IMR-90 (cell line): Measurements from ENCODE around the gene CTIF. TPM values are rescaled to one million over a fixed set of nuclear protein-coding genes. Genes with fewer than 3 reads are reported as not detected.

Experiments
- ATAC-seq: fragments of 200-7000 bp; cut with Tn5 transposase; 2 replicates; pipeline ENCODE4 v1.9.1; 2020; ENCODE audit warnings: low read depth, mild to moderate bottlenecking, moderate library complexity
- BruUV-seq: library from RNA; stranded (reverse); fragments of 400-500 nt; replicated peaks from 2 replicates; lab custom pipeline; 2021; lab: Mats Ljungman, UMichigan
- CTCF ChIA-PET: fragments of 300-600 bp; formaldehyde crosslinking; extraction: SDS; loops from one replicate; lab custom pipeline; 2021; ENCODE audit warnings: antibody characterized with exemption; lab: Yijun Ruan, JAX
- POLR2A ChIA-PET: fragments of 300-600 bp; sonication (Branson Sonifier 250); formaldehyde crosslinking; loops from one replicate; lab custom pipeline; 2022; ENCODE audit warnings: antibody characterized with exemption; ENCODE audit not compliant: unreplicated experiment; lab: Charles Lee
- DNase-seq: peaks from one replicate; pipeline ENCODE4 v3.0.0; 2013
- H2AFZ ChIP-seq: replicated peaks from 2 replicates; pipeline ENCODE3; 2013; ENCODE audit warnings: low read length, mild to moderate bottlenecking; ENCODE audit not compliant: poor library complexity
- H2AK5ac ChIP-seq: 2 replicates; pipeline ENCODE4 v1.6.1; 2013; ENCODE audit warnings: low read depth, low read length, inconsistent platforms
- H2AK9ac ChIP-seq: replicated peaks from 2 replicates; pipeline ENCODE3; 2013; ENCODE audit warnings: mild to moderate bottlenecking, low read depth, low read length, moderate library complexity; ENCODE audit not compliant: poor library complexity
- H2BK120ac ChIP-seq: 2 replicates; pipeline ENCODE4 v1.6.1; 2013; ENCODE audit warnings: low read depth, low read length, inconsistent platforms
- H2BK15ac ChIP-seq: 3 replicates; pipeline ENCODE4 v1.6.1; 2013; ENCODE audit warnings: low read depth, low read length, inconsistent platforms
- H2BK20ac ChIP-seq: 2 replicates; pipeline ENCODE4 v1.6.1; 2013; ENCODE audit warnings: low read depth, mild to moderate bottlenecking, inconsistent platforms, low read length, moderate library complexity
- H2BK5ac ChIP-seq: 2 replicates; pipeline ENCODE4 v1.6.1; 2013; ENCODE audit warnings: mild to moderate bottlenecking, low read depth, low read length, inconsistent platforms; ENCODE audit not compliant: poor library complexity, severe bottlenecking
- H3K14ac ChIP-seq: replicated peaks from 2 replicates; pipeline ENCODE4 v1.6.1; 2013; ENCODE audit warnings: low read depth, low read length, inconsistent platforms
- H3K18ac ChIP-seq: 2 replicates; pipeline ENCODE4 v1.6.1; 2013; ENCODE audit warnings: low read depth, low read length, control low read depth
- H3K23ac ChIP-seq: 2 replicates; pipeline ENCODE4 v1.6.1; 2013; ENCODE audit warnings: low read depth, low read length, inconsistent platforms
- H3K27ac ChIP-seq: 2 replicates; pipeline ENCODE4 v1.5.1; 2013; ENCODE audit warnings: mild to moderate bottlenecking, control low read depth, low read length; ENCODE audit not compliant: insufficient read depth
- H3K27me3 ChIP-seq: 2 replicates; pipeline ENCODE4 v1.6.1; 2013; ENCODE audit warnings: low read length; ENCODE audit not compliant: control insufficient read depth, insufficient read depth
- H3K36me3 ChIP-seq: 2 replicates; pipeline ENCODE4 v1.6.1; 2013; ENCODE audit warnings: low read length, mixed read lengths; ENCODE audit not compliant: control insufficient read depth, insufficient read depth
- H3K4ac ChIP-seq: 2 replicates; pipeline ENCODE4 v1.6.1; 2013; ENCODE audit warnings: low read depth, low read length, inconsistent platforms
- H3K4me1 ChIP-seq: 2 replicates; pipeline ENCODE4 v1.6.1; 2013; ENCODE audit warnings: low read length, mixed read lengths; ENCODE audit not compliant: control insufficient read depth, insufficient read depth
- H3K4me2 ChIP-seq: 2 replicates; pipeline ENCODE4 v1.6.1; 2013; ENCODE audit warnings: low read depth, mild to moderate bottlenecking, control low read depth, low read length, moderate library complexity
- H3K4me3 ChIP-seq: 2 replicates; pipeline ENCODE4 v1.5.1; 2013; ENCODE audit warnings: low read depth, mild to moderate bottlenecking, control low read depth, low read length, moderate library complexity; ENCODE audit not compliant: insufficient read depth
- H3K56ac ChIP-seq: 2 replicates; pipeline ENCODE4 v1.6.1; 2013; ENCODE audit warnings: low read length, inconsistent platforms; ENCODE audit not compliant: insufficient read depth; ENCODE audit errors: extremely low read depth
- H3K79me1 ChIP-seq, 2 experiments: 2 replicates each; pipeline ENCODE4 v1.6.1; 2013; ENCODE audit warnings: low read length in 2 of 2, inconsistent platforms in 1 of 2, low read depth in 1 of 2
- H3K9ac ChIP-seq: 2 replicates; pipeline ENCODE4 v1.6.1; 2013; ENCODE audit warnings: low read depth, low read length, control low read depth
- H3K9me1 ChIP-seq: 2 replicates; pipeline ENCODE4 v1.6.1; 2013; ENCODE audit warnings: low read length, inconsistent platforms; ENCODE audit not compliant: insufficient read depth
- H3K9me3 ChIP-seq: 2 replicates; pipeline ENCODE4 v1.6.1; 2013; ENCODE audit warnings: low read length; ENCODE audit not compliant: control insufficient read depth, insufficient read depth
- H4K20me1 ChIP-seq: 2 replicates; pipeline ENCODE4 v1.6.1; 2013; ENCODE audit warnings: low read length, inconsistent platforms; ENCODE audit not compliant: insufficient read depth
- H4K5ac ChIP-seq: 2 replicates; pipeline ENCODE4 v1.6.1; 2013; ENCODE audit warnings: mild to moderate bottlenecking, low read depth, low read length, control low read depth
- H4K8ac ChIP-seq, 2 experiments: 2 replicates each; pipeline ENCODE4 v1.6.1; 2013; ENCODE audit warnings: low read depth in 2 of 2, low read length in 2 of 2, control low read depth in 1 of 2, inconsistent platforms in 1 of 2
- H4K91ac ChIP-seq: 2 replicates; pipeline ENCODE4 v1.6.1; 2013; ENCODE audit warnings: low read depth, low read length, inconsistent platforms; ENCODE audit not compliant: insufficient read depth
- NFE2L2 ChIP-seq: fragments of 150-350 bp; IDR thresholded peaks from 2 replicates; pipeline ENCODE4 v1.6.1; 2016; ENCODE audit warnings: low read depth, mild to moderate bottlenecking, low read length
- SMC3 ChIP-seq: fragments of 150-350 bp; IDR thresholded peaks from 2 replicates; pipeline ENCODE4 v1.6.1; 2016; ENCODE audit warnings: low read depth, mild to moderate bottlenecking, antibody characterized with exemption, low read length, moderate library complexity
- WGBS, 2 experiments: methylation state at CpG; one replicate each; pipeline versions ENCODE4 v1.1.5 to v1.1.7; 2013; ENCODE audit warnings: missing lambda C conversion rate in 2 of 2; ENCODE audit not compliant: insufficient read length in 1 of 2; ENCODE audit errors: extremely low coverage in 2 of 2; 5-methylcytosine and 5-hydroxymethylcytosine counted together
- dilution Hi-C: fragments of 300-500 bp; cut with HindIII; formaldehyde crosslinking; loops from one replicate; pipeline ENCODE4 v1.14.3; 2018; ENCODE audit warnings: low sequenced_read_pairs; ENCODE audit not compliant: unreplicated experiment
- in situ Hi-C: fragments of 300-500 bp; cut with MboI; formaldehyde crosslinking; loops from 3 replicates; pipeline ENCODE4 v1.14.3; 2019; ENCODE audit warnings: low sequenced_read_pairs, inconsistent platforms, mixed read lengths
- intact Hi-C: fragments of 100-400 bp; cut with micrococcal nuclease; formaldehyde crosslinking; loops from 2 replicates; pipeline ENCODE4 v1.10.0; 2022
- polyA plus RNA-seq, 3 experiments: library from polyadenylated mRNA; depleted of rRNA; stranded (reverse); fragments of >200 nt; gene quantifications; 2 replicates each; pipeline ENCODE4 v1.2.3, GENCODE V29; 2012; ENCODE audit warnings: low replicate concordance in 1 of 3
- total RNA-seq: library from RNA; depleted of rRNA; stranded (reverse); fragments of >200 nt; gene quantifications from 2 replicates; pipeline ENCODE4 v1.2.3, GENCODE V29; 2012

The CTIF gene
- total and polyA plus RNA-seq, 2 of the 4 experiments (the other 2 are of a cell fraction): 25.1 to 57.0 TPM

DNA sequence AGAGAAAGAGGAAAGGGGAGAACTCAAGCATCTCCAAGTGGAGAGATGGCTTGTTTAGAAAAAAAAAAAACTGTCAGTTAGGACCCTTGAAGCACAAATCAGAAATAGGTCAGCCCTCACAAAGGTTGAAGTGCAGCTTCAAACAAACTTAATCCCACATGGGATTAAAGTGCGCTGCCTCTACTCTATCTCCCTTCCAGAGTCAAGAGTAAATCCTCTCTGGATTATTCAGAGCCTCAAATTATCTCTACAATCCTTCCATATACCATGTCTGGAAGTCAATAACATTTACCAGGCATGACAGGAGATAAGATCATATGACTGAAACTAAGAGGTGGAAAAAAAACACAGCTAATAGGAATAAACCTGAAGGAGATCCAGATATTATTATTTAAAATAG, 342.1 kb downstream of the CTIF start:
- no peak overlapping the region for H3K4me2 ChIP-seq
- no peak overlapping the region for H3K27ac ChIP-seq
- no peak for ATAC-seq
- H3K9ac ChIP-seq: no peak overlapping the region
- H3K27me3 ChIP-seq: no peaks in the 10 kb centered on the region; the same call in 1 of the 2 replicates
- no peak overlapping the region for H2AK5ac ChIP-seq
- no peak overlapping the region for H3K18ac ChIP-seq
- no peak overlapping the region for H3K56ac ChIP-seq
- H4K8ac ChIP-seq: no peak overlapping the region
- WGBS, 2 experiments: no CpG with 5 or more reads among the region's 1 CpG
- in situ Hi-C loops: no loop called here
- no peak overlapping the region for H4K5ac ChIP-seq
- H3K9me3 ChIP-seq: no peaks in the 10 kb centered on the region
- H3K14ac ChIP-seq: no peak overlapping the region
- intact Hi-C loops: no loop called here
- dilution Hi-C loops: no loop called here
- no peak for DNase-seq
- no peak overlapping the region for H2BK15ac ChIP-seq
- no peak overlapping the region for H2BK120ac ChIP-seq
- BruUV-seq: no TSS peak
- H4K20me1 ChIP-seq: no peaks in the 10 kb centered on the region
- H2BK5ac ChIP-seq: no peak overlapping the region
- ChIA-PET POLR2A (no interaction called here), CTCF (no interaction called here)
- no peak overlapping the region for H3K23ac ChIP-seq
- H3K36me3 ChIP-seq: no peaks in the 10 kb centered on the region
- no peak overlapping the region for H3K4ac ChIP-seq
- no peak overlapping the region for H2BK20ac ChIP-seq
- H2AK9ac ChIP-seq: no peak overlapping the region
- H3K4me1 ChIP-seq: peaks cover 6% of the 10 kb centered on the region
- H2AFZ ChIP-seq: no peak overlapping the region
- peaks cover 7% of the 10 kb centered on the region; the same call in 1 of the 2 replicates for H3K9me1 ChIP-seq
- no peak for TF ChIP-seq SMC3
- no peak for TF ChIP-seq NFE2L2
- no peak overlapping the region for H4K91ac ChIP-seq
- no peak overlapping the region for H3K4me3 ChIP-seq
- no peaks in the 10 kb centered on the region for H3K79me1 ChIP-seq
